Astrocyte (in vitro differentiated cells and primary cell): ENCODE data around the gene WDR64. TPM values are rescaled to one million over a fixed set of nuclear protein-coding genes. Genes with fewer than 3 reads are reported as not detected.

Source experiments
- DNase-seq: peaks from one replicate; pipeline ENCODE4 v3.0.0-alpha.2; 2010; ENCODE audit warnings: low read depth
- FAIRE-seq: peaks from 2 replicates; lab custom pipeline; 2011; peaks lifted over from hg19 to GRCh38; lab: Jason Lieb, UNC
- H2AFZ ChIP-seq: 2 replicates; pipeline ENCODE4 v1.6.0; 2012; ENCODE audit warnings: low read depth, low read length, inconsistent platforms
- H3K27ac ChIP-seq: 2 replicates; pipeline ENCODE4 v1.5.1; 2011; ENCODE audit warnings: low read depth, low read length, inconsistent platforms
- H3K27me3 ChIP-seq: 2 replicates; pipeline ENCODE4 v1.6.0; 2011; ENCODE audit warnings: low read length, inconsistent platforms; ENCODE audit not compliant: insufficient read depth
- H3K36me3 ChIP-seq: 2 replicates; pipeline ENCODE4 v1.5.1; 2011; ENCODE audit warnings: low read length, inconsistent platforms; ENCODE audit not compliant: insufficient read depth
- H3K4me1 ChIP-seq: 2 replicates; pipeline ENCODE4 v1.5.1; 2011; ENCODE audit warnings: low read length, inconsistent platforms; ENCODE audit not compliant: insufficient read depth
- H3K4me2 ChIP-seq: 2 replicates; pipeline ENCODE4 v1.6.0; 2012; ENCODE audit warnings: low read length, inconsistent platforms
- H3K4me3 ChIP-seq: 2 replicates; pipeline ENCODE4 v1.5.1; 2011; ENCODE audit warnings: low read depth, mild to moderate bottlenecking, low read length, inconsistent platforms; ENCODE audit not compliant: insufficient read depth
- H3K79me2 ChIP-seq: 2 replicates; pipeline ENCODE4 v1.6.0; 2012; ENCODE audit warnings: mild to moderate bottlenecking, low read length, inconsistent platforms; ENCODE audit not compliant: insufficient read depth
- H3K9ac ChIP-seq: 2 replicates; pipeline ENCODE4 v1.6.0; 2012; ENCODE audit warnings: mild to moderate bottlenecking, low read length, inconsistent platforms
- H3K9me3 ChIP-seq: 2 replicates; pipeline ENCODE4 v1.5.1; 2012; ENCODE audit warnings: low read depth, mild to moderate bottlenecking, low read length, inconsistent platforms; ENCODE audit not compliant: insufficient read depth
- H4K20me1 ChIP-seq: 2 replicates; pipeline ENCODE4 v1.6.0; 2012; ENCODE audit warnings: low read length, inconsistent platforms; ENCODE audit not compliant: insufficient read depth
- H3K27ac Mint-ChIP-seq: one replicate; pipeline ENCODE4 v1.8.0; 2021; ENCODE audit warnings: mild to moderate bottlenecking, mixed read lengths; ENCODE audit not compliant: unreplicated experiment
- H3K27me3 Mint-ChIP-seq: one replicate; pipeline ENCODE4 v1.8.0; 2021; ENCODE audit warnings: low read depth, mixed read lengths; ENCODE audit not compliant: unreplicated experiment
- H3K36me3 Mint-ChIP-seq: one replicate; pipeline ENCODE4 v1.8.0; 2021; ENCODE audit warnings: low read depth, mixed read lengths; ENCODE audit not compliant: unreplicated experiment
- H3K4me1 Mint-ChIP-seq: one replicate; pipeline ENCODE4 v1.8.0; 2021; ENCODE audit warnings: low read depth, mixed read lengths; ENCODE audit not compliant: unreplicated experiment
- H3K4me3 Mint-ChIP-seq: one replicate; pipeline ENCODE4 v1.8.0; 2021; ENCODE audit warnings: mild to moderate bottlenecking, moderate library complexity, mixed read lengths; ENCODE audit not compliant: unreplicated experiment
- H3K9me3 Mint-ChIP-seq: one replicate; pipeline ENCODE4 v1.8.0; 2021; ENCODE audit warnings: mild to moderate bottlenecking, mixed read lengths; ENCODE audit not compliant: unreplicated experiment
- EZH2 ChIP-seq: IDR thresholded peaks from 2 replicates; pipeline ENCODE4 v1.6.1; 2012; ENCODE audit warnings: mild to moderate bottlenecking, low read length, inconsistent platforms; ENCODE audit not compliant: insufficient read depth
- total RNA-seq: library from RNA; stranded (reverse); gene quantifications from 2 replicates; pipeline ENCODE4 v1.2.1, GENCODE V29; 2021
- TF ChIP-seq, protein P1 (sequence below): IDR thresholded peaks from 2 replicates; pipeline ENCODE4 v1.5.1; 2011; ENCODE audit warnings: low read depth, mild to moderate bottlenecking, inconsistent platforms, low read length, moderate library complexity; ENCODE audit not compliant: insufficient read depth

Gene WDR64
- total RNA-seq, 1 donor from 2014 or later = not detected

DNA sequence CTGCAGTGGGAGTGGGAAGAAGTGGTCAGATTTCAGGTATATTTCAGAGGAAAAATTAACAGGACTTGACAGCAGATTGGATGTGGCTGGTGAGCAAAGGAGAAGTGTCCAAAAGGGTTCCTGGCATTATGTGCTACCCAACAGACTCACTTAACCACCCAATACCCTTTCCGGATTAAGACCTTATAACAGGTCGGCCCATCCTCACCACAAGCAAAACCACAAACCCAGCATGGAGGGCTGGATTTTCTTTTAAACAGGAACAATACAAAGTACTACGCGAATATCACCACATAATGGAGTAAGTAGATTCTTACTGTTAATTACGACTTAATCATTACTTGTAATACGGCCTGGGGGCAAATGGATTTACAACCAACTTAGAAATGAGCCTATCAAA is 59.2 kb downstream of the WDR64 start:
- TF ChIP-seq EZH2 = no peak
- TF ChIP-seq, protein P1, sequence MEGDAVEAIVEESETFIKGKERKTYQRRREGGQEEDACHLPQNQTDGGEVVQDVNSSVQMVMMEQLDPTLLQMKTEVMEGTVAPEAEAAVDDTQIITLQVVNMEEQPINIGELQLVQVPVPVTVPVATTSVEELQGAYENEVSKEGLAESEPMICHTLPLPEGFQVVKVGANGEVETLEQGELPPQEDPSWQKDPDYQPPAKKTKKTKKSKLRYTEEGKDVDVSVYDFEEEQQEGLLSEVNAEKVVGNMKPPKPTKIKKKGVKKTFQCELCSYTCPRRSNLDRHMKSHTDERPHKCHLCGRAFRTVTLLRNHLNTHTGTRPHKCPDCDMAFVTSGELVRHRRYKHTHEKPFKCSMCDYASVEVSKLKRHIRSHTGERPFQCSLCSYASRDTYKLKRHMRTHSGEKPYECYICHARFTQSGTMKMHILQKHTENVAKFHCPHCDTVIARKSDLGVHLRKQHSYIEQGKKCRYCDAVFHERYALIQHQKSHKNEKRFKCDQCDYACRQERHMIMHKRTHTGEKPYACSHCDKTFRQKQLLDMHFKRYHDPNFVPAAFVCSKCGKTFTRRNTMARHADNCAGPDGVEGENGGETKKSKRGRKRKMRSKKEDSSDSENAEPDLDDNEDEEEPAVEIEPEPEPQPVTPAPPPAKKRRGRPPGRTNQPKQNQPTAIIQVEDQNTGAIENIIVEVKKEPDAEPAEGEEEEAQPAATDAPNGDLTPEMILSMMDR = no peak
- no peak overlapping the region for H3K9ac ChIP-seq
- H3K9me3 ChIP-seq = no peaks in the 10 kb centered on the region
- no peak overlapping the region for H3K27ac ChIP-seq
- H2AFZ ChIP-seq = no peak overlapping the region
- peaks cover 4% of the 10 kb centered on the region for H3K27me3 Mint-ChIP-seq
- no peak overlapping the region for H3K4me3 Mint-ChIP-seq
- H3K36me3 ChIP-seq = no peaks in the 10 kb centered on the region
- no peaks in the 10 kb centered on the region for H3K79me2 ChIP-seq
- DNase-seq (no peak), FAIRE-seq (no peak)
- H3K36me3 Mint-ChIP-seq = no peaks in the 10 kb centered on the region
- no peaks in the 10 kb centered on the region for H3K9me3 Mint-ChIP-seq
- H3K27me3 ChIP-seq = no peaks in the 10 kb centered on the region
- H3K4me2 ChIP-seq = no peak overlapping the region
- no peaks in the 10 kb centered on the region for H4K20me1 ChIP-seq
- no peak overlapping the region for H3K27ac Mint-ChIP-seq
- H3K4me1 Mint-ChIP-seq = peaks cover 6% of the 10 kb centered on the region
- H3K4me1 ChIP-seq = peaks cover 4% of the 10 kb centered on the region
- H3K4me3 ChIP-seq = no peak overlapping the region

DNA sequence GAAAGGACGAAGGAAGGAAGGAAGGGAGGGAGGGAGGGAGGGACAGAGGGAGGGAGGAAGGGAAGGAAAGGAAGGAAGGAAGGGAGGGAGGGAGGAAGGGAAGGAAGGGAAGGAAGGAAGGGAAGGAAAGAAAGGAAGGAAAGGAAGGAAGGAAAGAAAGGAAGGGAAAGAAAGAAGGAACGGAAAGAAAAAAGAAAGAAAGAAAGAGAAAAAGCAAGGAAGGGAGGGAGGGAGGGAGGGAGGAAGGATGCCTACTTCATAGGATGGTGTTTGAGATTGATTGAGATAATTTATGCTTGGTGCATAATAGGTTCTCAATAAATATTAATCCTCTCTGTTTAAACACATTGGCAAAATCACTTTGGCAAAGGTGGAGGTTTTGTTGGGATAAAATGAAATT is 61.2 kb downstream of the WDR64 start:
- Histone ChIP-seq H3K4me3 (no peak overlapping the region), H3K4me2 (no peak overlapping the region), H2AFZ (no peak overlapping the region), H3K9ac (no peak overlapping the region), H3K27me3 (no peaks in the 10 kb centered on the region), H3K79me2 (no peaks in the 10 kb centered on the region), H3K4me1 (no peaks in the 10 kb centered on the region), H4K20me1 (no peaks in the 10 kb centered on the region), H3K27ac (no peak overlapping the region), H3K9me3 (no peaks in the 10 kb centered on the region), H3K36me3 (no peaks in the 10 kb centered on the region)
- Mint-ChIP-seq H3K27me3 (peaks cover 4% of the 10 kb centered on the region), H3K4me1 (no peaks in the 10 kb centered on the region), H3K4me3 (no peak overlapping the region), H3K9me3 (no peaks in the 10 kb centered on the region), H3K27ac (no peak overlapping the region), H3K36me3 (no peaks in the 10 kb centered on the region)
- DNase-seq (no peak), FAIRE-seq (no peak)
- no peak for TF ChIP-seq EZH2
- TF ChIP-seq, protein P1 = no peak

DNA sequence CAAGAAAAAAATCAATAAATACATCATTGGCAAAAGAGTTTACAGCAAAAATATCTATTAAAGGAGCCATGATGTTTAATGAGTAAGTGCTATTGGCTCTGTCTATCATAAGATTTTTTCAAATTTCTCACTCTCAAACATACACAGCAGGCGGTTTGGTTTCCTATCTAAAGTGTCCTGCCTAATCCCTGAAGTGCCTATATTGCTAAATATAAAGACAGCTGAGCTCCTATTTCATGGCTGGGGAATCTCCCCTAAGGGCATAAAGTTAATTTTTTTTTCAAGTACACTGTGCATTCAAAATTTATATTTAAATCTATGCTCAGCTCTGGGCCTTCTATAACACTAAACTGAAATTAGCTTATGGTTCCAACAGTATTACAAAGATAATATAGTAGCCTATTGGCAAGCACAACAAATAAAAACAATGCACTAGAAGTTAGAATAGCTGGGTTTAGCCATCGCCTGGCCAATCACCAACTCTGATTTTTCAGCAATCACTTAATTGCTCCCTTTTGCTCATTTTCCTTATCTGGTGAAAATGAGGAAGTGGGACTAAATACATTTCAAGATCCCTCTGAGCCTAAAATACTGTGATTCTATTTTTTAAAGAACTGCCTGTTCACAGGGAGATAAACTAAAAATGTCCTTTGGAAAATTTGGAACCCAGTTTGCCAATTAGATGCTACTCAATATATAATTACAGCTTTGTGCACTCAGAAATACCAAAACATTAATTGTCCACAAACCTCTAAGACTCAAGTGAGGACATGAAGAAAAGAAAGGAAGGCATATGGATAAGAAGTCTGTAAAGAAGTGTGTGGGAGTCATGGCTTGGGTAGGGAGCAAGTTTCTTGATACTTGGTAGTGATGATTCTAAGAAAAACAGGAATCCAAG is 62.5 kb downstream of the WDR64 start:
- Histone ChIP-seq H3K79me2 (no peaks in the 10 kb centered on the region), H3K27ac (no peak overlapping the region), H3K4me2 (no peak overlapping the region), H3K9ac (no peak overlapping the region), H2AFZ (no peak overlapping the region), H3K4me1 (no peaks in the 10 kb centered on the region), H3K4me3 (no peak overlapping the region), H3K9me3 (no peaks in the 10 kb centered on the region), H3K36me3 (no peaks in the 10 kb centered on the region), H4K20me1 (no peaks in the 10 kb centered on the region), H3K27me3 (no peaks in the 10 kb centered on the region)
- DNase-seq (no peak), FAIRE-seq (no peak)
- Mint-ChIP-seq H3K4me1 (no peaks in the 10 kb centered on the region), H3K27ac (no peak overlapping the region), H3K27me3 (peaks cover 4% of the 10 kb centered on the region), H3K36me3 (no peaks in the 10 kb centered on the region), H3K9me3 (no peaks in the 10 kb centered on the region), H3K4me3 (no peak overlapping the region)
- TF ChIP-seq, protein P1 = no peak
- no peak for TF ChIP-seq EZH2
